IPS-18a (cell line): ENCODE measurements around the gene SMC4.

Experiments used
- H3K27ac ChIP-seq: one replicate; pipeline ENCODE4 v1.5.1; 2013; ENCODE audit warnings: low read length
- H3K27me3 ChIP-seq: one replicate; pipeline ENCODE4 v1.6.1; 2013; ENCODE audit warnings: mild to moderate bottlenecking, low read length; ENCODE audit not compliant: control insufficient read depth, insufficient read depth
- H3K36me3 ChIP-seq: one replicate; pipeline ENCODE4 v1.6.1; 2013; ENCODE audit warnings: low read depth, low read length; ENCODE audit not compliant: control insufficient read depth
- H3K4me1 ChIP-seq: one replicate; pipeline ENCODE4 v1.6.1; 2013; ENCODE audit warnings: low read depth, low read length; ENCODE audit not compliant: control insufficient read depth
- H3K4me3 ChIP-seq: one replicate; pipeline ENCODE4 v1.5.1; 2013; ENCODE audit warnings: low read length
- H3K9ac ChIP-seq: one replicate; pipeline ENCODE4 v1.6.1; 2013; ENCODE audit warnings: mild to moderate bottlenecking, low read length, moderate library complexity
- H3K9me3 ChIP-seq: one replicate; pipeline ENCODE4 v1.6.1; 2013; ENCODE audit warnings: low read depth, low read length; ENCODE audit not compliant: control insufficient read depth

Gene SMC4

DNA sequence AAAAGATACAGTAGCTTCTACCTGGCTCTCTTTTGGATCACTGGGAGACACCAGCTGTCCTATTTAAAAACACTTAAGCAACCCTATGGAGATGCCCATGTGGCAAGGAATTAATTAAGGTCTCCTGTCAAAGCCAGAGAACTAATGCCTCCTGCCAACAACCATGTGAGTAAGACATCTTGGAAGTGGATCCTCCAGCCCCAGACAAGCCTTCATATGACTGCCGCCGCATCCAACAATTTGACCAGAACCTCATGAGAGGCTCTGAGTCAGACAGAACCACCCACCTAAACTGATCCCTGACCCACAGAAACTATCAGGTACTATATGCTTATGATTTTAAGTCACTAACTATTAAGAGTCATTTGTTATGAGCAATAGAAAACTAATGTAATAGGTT lies 22.8 kb upstream of the SMC4 start:
- Histone ChIP-seq H3K4me3 (no peak overlapping the region), H3K4me1 (peaks cover 11% of the 10 kb centered on the region), H3K9ac (no peak overlapping the region), H3K36me3 (peaks cover 3% of the 10 kb centered on the region), H3K9me3 (peaks cover 3% of the 10 kb centered on the region), H3K27me3 (no peaks in the 10 kb centered on the region), H3K27ac (no peak overlapping the region)

DNA sequence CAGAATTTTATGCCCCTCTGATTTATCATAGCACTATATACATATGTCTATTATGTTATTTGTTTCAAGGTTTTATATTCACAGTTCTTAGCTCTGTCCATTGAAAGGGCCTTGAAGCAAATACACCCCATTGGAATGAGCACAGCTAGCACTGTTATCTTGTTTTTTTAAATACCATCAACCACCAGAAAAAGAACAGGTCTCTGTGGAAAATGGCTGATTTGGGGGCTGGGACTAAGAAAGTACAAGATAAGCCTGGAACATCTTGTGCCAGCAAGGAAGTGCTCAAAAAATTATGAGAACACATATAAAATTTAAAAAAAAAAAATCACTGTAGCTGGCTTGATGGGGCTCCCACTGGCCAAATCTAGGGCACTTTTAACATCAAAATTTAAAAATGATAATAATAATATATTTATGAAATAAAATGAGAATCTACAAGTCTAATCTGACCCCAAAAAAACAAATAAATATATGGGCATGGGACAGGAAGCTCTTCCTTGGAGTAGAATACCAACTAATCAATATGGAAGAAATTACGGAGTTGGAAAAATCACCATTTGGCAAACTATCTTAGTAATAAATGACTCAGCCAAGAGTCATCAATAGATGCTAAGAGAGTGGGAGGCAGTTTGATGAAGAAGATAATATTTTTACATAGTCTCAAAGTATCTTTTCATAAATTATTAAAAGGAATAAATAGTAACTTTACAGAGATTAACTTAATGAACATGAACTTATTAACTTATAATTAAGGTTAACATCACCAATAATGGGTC lies 20.9 kb upstream of the SMC4 start:
- Histone ChIP-seq H3K27ac (no peak overlapping the region), H3K4me3 (no peak overlapping the region), H3K9ac (no peak overlapping the region), H3K9me3 (peaks cover 3% of the 10 kb centered on the region), H3K36me3 (peaks cover 3% of the 10 kb centered on the region), H3K4me1 (peaks cover 11% of the 10 kb centered on the region), H3K27me3 (no peaks in the 10 kb centered on the region)

DNA sequence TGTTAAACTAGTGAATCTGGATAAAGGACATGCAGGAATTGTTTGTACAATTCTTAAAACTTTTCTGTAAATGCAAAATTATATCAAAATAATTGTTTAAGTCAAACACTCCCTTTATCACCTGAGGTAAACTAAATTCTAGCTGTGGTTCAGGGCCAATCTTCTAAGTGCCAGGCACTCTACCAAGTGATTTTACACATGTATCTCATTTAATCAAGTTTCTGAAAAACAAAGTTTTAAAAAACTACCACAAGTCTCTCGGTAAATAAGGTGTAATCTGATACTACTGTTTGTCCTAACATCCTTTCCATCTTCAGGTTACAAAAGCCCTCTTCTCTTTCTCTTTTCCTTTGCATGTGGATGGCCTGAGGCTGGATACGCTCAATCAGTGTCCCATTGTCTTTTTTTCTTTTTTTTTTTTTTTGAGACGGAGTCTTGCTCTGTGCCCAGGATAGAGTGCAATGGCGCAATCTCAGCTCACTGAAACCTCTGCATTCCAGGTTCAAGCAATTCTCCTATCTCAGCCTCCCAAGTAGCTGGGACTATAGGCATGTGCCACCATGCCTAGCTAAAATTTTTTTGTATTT lies 19.7 kb upstream of the SMC4 start:
- Histone ChIP-seq H3K27ac (no peak overlapping the region), H3K4me3 (no peak overlapping the region), H3K9me3 (no peaks in the 10 kb centered on the region), H3K36me3 (peaks cover 3% of the 10 kb centered on the region), H3K4me1 (peaks cover 11% of the 10 kb centered on the region), H3K27me3 (no peaks in the 10 kb centered on the region), H3K9ac (no peak overlapping the region)

DNA sequence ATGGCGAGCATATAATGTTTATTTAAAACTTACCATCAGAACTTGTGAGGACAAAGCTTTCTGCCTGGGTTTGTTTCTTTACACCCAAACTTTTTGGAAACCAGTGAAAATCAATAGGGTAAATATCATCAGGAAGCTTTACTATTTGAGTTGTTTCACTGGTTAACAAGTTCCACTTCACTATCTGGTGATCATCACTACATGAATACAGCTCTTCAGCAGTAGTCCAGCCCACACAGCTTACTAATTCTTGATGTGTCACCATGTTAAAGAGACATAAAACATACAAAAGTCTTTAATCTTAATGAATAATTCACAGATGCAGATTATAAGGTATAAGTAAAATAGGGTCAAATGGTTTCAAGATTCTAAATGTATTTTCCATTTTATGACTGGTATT lies 18.0 kb upstream of the SMC4 start:
- Histone ChIP-seq H3K4me3 (no peak overlapping the region), H3K4me1 (peaks cover 11% of the 10 kb centered on the region), H3K36me3 (peaks cover 3% of the 10 kb centered on the region), H3K9me3 (no peaks in the 10 kb centered on the region), H3K27me3 (no peaks in the 10 kb centered on the region), H3K27ac (no peak overlapping the region), H3K9ac (no peak overlapping the region)

DNA sequence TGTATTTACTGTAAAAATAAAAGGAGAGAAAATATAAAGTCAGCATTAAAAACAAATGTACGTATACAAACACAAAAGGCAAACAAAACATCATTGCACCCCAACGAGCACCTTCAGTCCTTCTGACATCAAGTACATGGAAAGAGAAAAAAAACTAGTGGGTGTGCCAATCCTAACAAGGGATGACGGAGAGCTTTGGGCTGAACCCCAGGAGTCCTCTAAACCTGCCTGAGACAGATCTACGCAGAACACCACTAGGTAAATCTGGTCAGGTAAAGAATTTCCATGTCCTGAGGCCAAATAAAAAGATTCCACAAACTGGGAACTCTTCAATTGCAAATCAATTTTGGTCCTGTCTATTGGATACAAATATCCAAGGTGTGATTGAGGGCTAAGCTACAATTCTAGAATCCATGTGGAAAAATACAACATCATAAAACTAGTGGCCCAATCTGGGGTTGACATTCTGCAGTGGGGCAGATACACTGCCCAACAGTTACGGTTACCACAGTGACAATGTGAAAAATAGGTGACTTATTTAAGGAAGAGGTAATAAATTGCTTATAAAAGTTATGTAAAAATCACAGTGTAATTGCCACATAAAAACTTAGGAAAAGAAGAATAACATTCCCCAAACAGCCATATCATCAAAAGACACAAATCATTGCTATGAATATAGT lies 14.7 kb upstream of the SMC4 start:
- peaks cover 7% of the 10 kb centered on the region for H3K4me1 ChIP-seq
- H3K4me3 ChIP-seq, result no peak overlapping the region
- no peaks in the 10 kb centered on the region for H3K36me3 ChIP-seq
- no peak overlapping the region for H3K27ac ChIP-seq
- H3K9me3 ChIP-seq, result no peaks in the 10 kb centered on the region
- no peaks in the 10 kb centered on the region for H3K27me3 ChIP-seq
- H3K9ac ChIP-seq, result no peak overlapping the region

DNA sequence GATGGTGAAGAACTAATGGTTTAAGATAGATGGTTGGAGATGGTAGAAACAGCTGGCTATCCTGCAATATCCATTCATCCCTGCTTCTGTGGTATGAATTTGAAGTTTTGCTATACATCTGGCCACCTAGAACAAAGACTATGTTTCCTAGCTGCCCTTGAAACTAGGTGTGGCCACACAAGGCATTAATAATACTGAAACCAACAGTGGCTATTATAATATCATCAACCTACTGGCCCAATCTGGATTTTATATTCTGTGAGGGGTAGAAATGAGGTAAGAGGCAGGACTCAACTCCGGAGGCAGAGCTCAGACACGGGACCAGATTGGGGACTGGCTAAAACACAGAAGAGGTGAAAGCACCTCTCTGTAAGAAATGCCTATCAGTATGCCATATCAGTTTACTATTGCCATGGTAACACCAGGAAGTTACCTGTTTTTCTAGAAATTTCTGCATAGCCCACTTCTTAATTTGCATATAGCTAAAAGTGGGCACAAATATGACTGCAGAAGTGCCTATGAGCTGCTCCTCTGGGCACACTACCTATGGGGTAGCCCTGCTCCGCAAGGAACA lies 8.8 kb upstream of the SMC4 start:
- Histone ChIP-seq H3K4me3 (no peak overlapping the region), H3K9me3 (no peaks in the 10 kb centered on the region), H3K4me1 (no peaks in the 10 kb centered on the region), H3K27me3 (no peaks in the 10 kb centered on the region), H3K9ac (no peak overlapping the region), H3K36me3 (no peaks in the 10 kb centered on the region), H3K27ac (no peak overlapping the region)

DNA sequence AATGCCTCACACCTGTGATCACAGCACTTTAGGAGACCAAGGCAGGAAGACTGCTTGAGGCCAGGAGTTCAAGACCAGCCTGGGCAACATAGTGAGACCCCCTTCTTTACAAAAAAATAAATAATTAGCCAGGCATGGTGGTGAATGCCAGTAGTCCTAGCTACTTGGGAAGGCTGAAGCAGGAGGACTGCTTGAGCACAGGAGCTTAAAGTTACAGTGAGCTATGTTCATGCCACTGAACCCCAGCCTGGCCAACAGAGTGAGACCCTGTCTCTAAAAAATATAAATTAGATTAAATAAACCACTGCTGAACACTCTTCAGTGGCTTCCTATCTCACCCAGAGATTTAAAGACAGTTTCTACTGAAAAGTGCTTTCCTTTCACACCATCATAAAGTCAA lies 6.7 kb upstream of the SMC4 start:
- H3K4me1 ChIP-seq, result no peaks in the 10 kb centered on the region
- H3K9ac ChIP-seq, result no peak overlapping the region
- no peak overlapping the region for H3K27ac ChIP-seq
- no peaks in the 10 kb centered on the region for H3K27me3 ChIP-seq
- no peak overlapping the region for H3K4me3 ChIP-seq
- no peaks in the 10 kb centered on the region for H3K36me3 ChIP-seq
- H3K9me3 ChIP-seq, result no peaks in the 10 kb centered on the region

DNA sequence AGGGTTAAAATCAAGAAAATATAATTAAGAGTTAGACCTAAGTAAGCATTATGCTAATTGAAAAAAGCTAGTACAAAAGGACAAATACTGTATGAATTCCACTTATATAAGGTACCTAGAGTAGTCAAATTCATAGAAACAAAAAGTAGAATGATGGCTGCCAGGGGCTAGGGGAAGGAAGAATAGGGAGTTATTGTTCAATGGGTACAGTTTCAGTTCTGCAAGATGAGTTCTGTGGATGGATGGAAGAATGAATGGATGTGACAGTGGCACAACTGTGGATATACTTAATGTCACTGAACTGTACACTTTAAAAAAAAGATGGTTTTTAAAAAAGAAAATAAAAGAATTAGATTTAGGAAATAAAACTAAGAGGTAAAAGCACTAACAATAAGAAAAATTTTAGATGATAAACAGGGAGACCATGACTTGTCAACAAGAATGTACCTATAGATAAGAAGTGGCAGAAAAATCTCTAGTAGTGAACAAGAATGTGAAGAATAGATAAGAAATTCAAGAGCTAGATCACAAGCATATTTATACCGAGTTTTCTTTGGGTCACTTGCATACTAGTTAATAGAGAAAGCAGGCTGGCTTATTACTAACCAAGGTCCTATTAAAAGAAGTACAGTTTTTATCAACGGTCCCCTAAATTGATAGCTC lies 6.0 kb upstream of the SMC4 start:
- no peak overlapping the region for H3K27ac ChIP-seq
- no peaks in the 10 kb centered on the region for H3K36me3 ChIP-seq
- no peak overlapping the region for H3K4me3 ChIP-seq
- H3K4me1 ChIP-seq, result no peaks in the 10 kb centered on the region
- no peaks in the 10 kb centered on the region for H3K9me3 ChIP-seq
- no peaks in the 10 kb centered on the region for H3K27me3 ChIP-seq
- no peak overlapping the region for H3K9ac ChIP-seq

DNA sequence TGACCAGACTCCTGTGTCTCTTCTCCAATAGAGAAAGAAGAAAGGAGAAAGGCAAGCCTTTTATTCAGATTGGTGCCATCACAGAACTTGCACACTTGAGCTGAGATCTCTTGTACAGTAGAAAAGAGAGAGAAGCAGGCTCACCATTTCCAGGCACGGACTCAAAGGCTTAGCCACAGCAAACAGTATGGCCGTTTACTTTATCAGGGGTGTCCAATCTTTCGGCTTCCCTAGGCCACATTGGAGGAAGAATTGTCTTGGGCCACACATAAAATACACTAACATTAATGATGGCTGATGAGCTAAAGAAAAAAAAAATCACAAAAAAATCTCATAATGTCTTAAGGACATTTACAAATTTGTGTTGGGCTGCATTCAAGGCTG lies 5.4 kb upstream of the SMC4 start:
- no peaks in the 10 kb centered on the region for H3K9me3 ChIP-seq
- no peak overlapping the region for H3K27ac ChIP-seq
- H3K27me3 ChIP-seq, result no peaks in the 10 kb centered on the region
- no peak overlapping the region for H3K4me3 ChIP-seq
- no peaks in the 10 kb centered on the region for H3K4me1 ChIP-seq
- no peak overlapping the region for H3K9ac ChIP-seq
- no peaks in the 10 kb centered on the region for H3K36me3 ChIP-seq

DNA sequence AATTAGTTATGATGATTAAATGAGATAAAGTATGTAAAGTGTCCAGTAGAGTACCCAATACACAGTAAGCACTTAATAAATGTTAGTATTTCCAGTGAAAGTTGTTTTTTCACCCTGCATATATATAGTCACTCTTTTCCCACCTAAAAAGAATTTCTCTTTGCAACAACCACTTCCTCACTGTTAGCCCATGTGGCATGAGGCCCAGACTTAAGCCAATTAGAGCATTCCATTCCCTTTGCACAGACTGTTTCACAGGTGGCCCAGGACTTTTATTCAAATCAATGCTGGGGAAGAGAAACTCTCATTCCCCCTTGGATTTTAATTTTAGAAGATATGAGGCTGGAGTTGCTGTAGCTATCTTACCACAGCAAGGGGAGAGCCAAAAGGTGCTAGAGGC lies 4.2 kb upstream of the SMC4 start:
- no peak overlapping the region for H3K4me3 ChIP-seq
- no peak overlapping the region for H3K27ac ChIP-seq
- no peaks in the 10 kb centered on the region for H3K36me3 ChIP-seq
- no peaks in the 10 kb centered on the region for H3K4me1 ChIP-seq
- no peak overlapping the region for H3K9ac ChIP-seq
- no peaks in the 10 kb centered on the region for H3K27me3 ChIP-seq
- no peaks in the 10 kb centered on the region for H3K9me3 ChIP-seq

DNA sequence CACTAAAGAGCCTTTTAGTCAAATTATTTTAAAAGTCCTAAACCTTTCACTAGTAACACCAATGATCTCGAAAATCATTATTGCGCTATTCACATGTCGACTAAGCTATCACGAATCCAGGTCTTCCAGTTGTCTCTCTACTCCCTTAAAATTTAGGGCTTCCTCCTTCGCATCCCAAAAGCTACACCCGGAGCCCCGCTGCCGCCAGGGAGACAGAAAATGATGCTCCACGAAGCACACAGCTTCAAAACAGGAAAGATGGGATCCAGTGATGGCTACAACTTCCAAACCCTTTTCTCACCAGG lies 678 bp upstream of the SMC4 start:
- H3K27ac ChIP-seq, result peak overlapping the region; percentile 54
- peak overlapping the region; percentile 98 for H3K9ac ChIP-seq
- H3K27me3 ChIP-seq, result no peaks in the 10 kb centered on the region
- H3K9me3 ChIP-seq, result no peaks in the 10 kb centered on the region
- peaks cover 13% of the 10 kb centered on the region for H3K4me1 ChIP-seq
- peaks cover 5% of the 10 kb centered on the region for H3K36me3 ChIP-seq
- peak overlapping the region; percentile 83 for H3K4me3 ChIP-seq
